ENCODE data around the gene ACOT13. TPM values are rescaled to one million over a fixed set of nuclear protein-coding genes. Genes with fewer than 3 reads are reported as not detected.
"Not testable (repeated sequence)": the region's sequence is repeated elsewhere in the genome, so short reads cannot be mapped to it uniquely, and the experiment has no call there.

ACOT13 gene
- total RNA-seq, 1 experiment from 2014 or later = 48.0 TPM

DNA sequence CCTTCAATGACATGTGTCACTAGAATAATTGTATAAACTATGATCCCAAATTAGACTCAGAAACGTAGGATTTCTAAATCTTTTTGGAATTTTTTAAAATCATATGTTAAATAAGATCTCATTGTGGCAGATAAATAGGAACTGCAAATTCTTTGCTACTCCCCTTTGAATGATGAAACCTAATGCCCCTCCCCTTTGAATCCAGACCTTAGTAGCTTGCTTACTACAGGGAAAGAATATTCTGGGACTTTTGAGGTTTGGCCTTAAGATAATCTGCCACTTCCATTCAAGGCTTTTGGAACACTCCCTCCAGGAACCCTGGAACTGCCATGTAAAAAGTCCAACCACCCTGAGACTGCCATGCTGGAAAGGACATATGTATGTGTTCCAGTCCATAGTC lies 7.3 kb upstream of the ACOT13 start:
- in situ Hi-C loops (cut with HindIII; ENCODE audit: low sequenced_read_pairs) = no loop called here
- no peak for DNase-seq (ENCODE audit: low spot score)

DNA sequence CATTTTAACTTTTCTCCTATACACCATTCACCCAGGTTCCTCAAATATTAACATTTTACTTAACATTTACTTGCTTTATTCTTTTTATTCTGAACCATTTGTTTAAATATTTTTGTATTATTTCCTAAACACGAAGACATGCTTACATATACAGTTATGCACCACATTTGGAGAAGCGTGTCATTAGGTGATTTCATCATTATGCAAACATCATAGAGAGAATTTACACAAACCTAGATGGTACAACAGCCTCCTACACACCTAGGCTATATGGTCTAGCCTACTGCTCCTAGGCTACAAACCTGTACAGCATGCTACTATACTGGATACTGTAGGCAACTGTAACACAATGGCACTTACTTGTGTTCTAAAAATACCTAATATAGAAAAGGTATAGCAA lies 6.8 kb upstream of the ACOT13 start:
- DNase-seq (ENCODE audit: low spot score) = no peak
- in situ Hi-C loops (cut with HindIII; ENCODE audit: low sequenced_read_pairs) = no loop called here

DNA sequence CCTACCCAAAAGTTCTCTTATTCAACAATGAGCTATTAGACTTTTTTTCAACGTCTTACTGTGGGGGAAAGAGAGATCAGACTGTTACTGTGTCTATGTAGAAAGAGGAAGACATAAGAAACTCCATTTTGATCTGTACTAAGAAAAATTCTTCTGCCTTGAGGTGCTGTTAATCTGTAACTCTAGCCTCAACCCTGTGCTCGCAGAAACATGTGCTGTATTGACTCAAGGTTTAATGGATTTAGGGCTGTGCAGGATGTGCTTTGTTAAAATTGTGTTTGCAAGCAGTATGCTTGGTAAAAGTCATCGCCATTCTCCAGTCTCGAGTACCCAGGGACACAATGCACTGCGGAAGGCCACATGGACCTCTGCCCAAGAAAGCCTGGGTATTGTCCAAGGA lies 5.1 kb upstream of the ACOT13 start:
- DNase-seq (ENCODE audit: low spot score) = peak; percentile 30

DNA sequence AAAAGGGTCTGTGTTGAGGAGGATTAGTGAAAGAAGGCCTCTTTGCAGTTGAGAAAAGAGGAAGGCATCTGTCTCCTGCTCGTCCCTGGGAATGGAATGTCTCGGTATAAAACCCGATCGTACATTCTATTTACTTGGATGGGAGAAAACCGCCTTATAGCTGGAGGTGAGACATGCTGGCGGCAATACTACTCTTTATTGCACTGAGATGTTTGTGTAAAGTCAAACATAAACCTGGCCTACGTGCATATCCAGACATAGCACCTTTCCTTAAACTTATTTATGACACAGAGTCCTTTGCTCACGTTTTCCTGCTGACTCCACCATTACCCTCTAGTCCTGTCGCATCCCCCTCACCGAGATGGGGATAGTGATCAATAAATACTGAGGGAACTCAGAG lies 4.6 kb upstream of the ACOT13 start:
- in situ Hi-C loops (cut with HindIII; ENCODE audit: low sequenced_read_pairs) = no loop called here
- no peak for DNase-seq (ENCODE audit: low spot score)

More for the DNA sequence above, 5.1 kb upstream of the ACOT13 start:
- in situ Hi-C loops (cut with HindIII; ENCODE audit: low sequenced_read_pairs) = not testable (repeated sequence)

DNA sequence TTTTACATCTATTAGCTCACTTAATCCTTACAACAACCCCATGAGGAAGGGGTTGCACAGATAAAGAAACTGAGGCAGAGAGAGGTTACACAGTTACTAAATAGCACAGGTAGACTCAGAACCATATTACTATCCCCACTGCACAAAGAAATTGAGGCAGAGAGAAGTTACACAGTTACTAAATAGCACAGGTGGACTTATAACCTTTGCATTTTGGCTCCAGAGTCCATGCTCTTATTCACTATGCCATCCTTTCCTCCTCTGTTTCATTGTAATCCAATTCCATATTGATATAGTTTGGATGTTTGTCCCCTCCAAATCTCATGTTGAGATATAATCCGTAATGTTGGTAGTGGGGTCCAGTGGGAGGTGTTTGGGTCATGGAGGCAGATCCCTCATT lies 3.7 kb upstream of the ACOT13 start:
- in situ Hi-C loops (cut with HindIII; ENCODE audit: low sequenced_read_pairs) = no loop called here
- no peak for DNase-seq (ENCODE audit: low spot score)

DNA sequence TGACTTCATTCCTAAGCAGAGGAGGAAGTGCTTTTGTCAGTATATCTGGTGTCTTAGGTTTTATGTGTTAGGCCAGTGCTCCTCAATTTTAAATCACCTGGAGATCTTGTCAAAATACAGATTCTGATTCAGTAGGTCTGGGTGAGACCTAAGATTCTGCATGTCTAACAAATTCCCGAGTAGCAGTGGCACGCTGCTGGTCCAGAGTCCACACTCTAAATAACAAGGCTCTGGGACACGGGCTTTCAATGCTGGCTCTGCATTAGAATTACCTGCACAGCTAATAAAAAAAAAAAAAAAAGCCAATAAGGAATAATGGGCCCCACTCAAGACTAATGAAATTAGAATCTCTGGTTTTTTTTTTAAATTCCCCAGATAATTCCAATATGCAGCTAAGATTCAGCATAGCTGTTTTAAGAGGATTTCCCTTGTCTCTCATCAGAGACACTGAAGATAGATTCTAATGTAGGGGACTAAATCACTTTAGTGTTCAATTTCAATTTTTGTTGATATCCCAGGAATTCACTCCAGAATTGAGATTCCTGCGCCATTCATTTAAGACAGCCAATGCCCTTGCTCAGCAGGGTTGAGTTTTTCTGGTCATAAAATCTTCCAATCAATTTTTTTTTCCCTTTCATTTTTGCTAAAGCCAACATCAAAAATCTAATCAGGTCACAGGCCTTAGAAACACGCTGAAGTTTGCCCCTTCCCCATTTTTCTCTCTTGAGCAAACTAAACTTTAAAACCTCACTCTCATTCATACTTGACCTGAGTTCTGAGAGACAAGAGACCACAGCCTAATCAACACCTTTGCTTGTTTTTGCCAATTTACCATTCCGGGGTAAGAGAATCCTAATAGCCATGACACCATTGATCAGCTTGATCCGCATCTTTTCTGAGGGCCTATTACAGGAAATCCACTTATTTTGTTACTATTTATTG lies 2.6 kb upstream of the ACOT13 start:
- DNase-seq (ENCODE audit: low spot score) = no peak
- in situ Hi-C loops (cut with HindIII; ENCODE audit: low sequenced_read_pairs) = no loop called here

DNA sequence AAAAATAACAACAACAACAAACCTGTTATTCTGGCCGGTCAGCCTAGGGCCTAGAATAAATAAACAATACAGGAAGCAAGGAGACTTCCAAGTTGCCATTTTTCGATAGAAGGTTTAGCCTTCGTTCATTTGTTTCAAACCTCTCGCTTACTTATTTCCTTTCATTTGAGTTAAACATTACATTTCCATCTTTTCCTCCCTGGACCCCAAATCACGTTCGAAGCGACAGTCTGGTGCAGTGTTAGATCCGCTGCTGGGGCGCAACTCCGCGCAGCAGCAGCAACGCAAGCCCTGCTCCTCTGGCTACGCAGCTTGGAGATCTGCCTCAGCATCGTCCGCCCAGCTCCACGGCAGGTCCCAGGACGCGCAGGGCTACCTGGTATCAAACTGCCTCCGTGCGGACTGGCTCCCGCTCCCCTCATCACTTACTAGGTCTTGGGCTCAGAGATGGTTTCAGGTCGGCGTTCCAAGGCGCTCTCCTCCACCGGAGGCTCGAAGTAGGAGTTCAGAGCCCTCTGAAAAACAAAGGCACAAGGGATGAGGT lies 708 bp upstream of the ACOT13 start:
- DNase-seq (ENCODE audit: low spot score) = peak; percentile 72
- in situ Hi-C loops (cut with HindIII; ENCODE audit: low sequenced_read_pairs) = no loop called here

DNA sequence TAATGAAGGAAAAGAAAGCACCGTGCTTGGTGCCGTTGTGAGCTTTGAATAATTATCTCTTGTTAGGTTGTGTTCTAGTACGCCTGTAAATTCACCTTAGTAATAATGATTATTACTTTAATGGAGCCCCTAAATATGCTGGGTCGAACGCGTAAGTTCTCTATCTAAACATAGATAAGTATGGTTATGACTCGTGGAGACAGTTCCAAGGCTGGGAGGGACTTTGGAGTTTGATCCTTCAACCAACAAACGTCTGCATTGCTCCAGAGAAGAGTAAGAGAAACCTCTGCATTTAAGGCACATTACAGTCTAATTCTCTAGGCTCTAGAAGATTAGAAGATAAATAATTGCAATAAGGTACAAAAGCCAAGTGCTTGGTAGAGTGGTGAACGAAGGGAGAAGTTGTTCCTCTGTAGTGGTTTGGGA lies 514 bp downstream of the ACOT13 start:
- in situ Hi-C loops (cut with HindIII; ENCODE audit: low sequenced_read_pairs) = no loop called here
- peak; percentile 16 for DNase-seq (ENCODE audit: low spot score)

DNA sequence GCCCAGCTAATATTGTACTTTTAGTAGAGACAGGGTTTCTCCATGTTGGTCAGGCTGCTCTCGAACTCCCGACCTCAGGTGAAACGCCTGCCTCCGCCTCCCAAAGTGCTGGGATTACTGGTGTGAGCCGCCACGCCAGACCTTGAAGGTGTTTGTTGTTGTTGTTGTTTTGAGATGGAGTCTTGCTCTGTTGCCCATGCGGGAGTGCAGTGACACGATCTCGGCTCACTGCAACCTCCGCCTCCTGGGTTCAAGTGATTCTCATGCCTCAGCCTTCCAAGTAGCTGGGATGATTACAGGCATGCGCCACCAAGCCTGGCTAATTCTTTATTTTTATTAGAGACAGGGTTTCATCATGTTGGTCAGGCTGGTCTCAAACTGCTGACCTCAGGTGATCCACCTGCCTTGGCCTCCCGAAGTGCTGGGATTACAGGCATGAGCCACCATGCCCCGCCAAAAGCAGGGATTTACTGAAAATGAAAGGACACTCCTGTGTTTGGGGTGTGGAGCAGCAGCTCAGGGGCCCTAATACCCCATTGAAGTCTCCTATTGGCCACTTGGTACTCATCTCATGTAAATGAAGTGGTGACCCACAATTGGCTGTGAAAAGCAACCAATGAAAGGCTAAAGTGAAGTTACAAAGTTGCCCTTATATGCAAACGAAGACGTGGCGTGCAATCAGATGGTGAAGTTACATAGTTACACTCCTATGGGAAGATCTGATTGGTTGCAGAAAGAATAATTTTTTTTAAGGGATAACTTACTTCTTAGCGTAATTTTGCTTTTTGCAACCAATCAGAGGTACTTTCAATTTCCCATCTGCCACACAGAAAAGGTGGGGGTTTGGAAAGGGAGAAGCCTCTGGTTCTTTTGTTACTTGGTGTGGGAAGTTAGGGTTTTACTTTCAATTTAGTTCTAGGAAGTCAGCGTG lies 1.5 kb downstream of the ACOT13 start:
- in situ Hi-C loops (cut with HindIII; ENCODE audit: low sequenced_read_pairs); DNase-seq (ENCODE audit: low spot score): not testable (repeated sequence)

DNA sequence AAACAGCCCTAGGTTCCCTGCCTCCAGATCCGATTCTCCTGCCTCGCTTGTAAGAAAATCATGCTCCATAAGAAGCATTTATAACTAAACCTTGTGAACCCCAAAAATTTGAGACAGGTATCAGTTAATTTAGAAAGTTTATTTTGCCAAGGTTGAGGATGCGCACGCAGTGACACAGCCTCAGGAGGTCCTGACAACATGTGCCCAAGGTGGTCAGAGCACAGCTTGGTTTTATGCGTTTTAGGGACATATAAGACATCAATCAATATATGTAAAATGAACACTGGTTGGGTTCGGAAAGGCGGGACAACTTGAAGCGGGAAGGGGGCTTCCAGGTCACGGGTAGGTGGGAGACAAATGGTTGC lies 2.1 kb downstream of the ACOT13 start:
- in situ Hi-C loops (cut with HindIII; ENCODE audit: low sequenced_read_pairs) = no loop called here
- no peak for DNase-seq (ENCODE audit: low spot score)

DNA sequence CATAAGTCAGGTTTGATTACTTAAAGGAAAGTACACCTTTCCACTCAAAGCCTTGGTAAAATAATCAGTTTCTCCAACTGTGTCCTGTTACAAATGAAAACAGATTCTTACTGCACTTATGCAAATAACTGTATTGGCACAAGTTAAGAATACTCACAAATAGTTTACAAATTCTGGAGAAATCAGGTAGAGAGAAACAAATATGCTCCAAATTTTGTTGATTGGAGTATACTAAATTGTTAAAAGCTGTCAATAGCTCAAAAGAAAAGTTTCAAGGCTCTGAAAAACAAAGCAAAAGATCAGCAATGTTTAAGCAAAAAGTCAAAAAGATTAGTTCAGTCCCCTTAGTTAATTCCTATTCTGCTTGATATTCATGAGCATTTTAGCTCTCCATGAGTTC lies 3.6 kb downstream of the ACOT13 start:
- in situ Hi-C loops (cut with HindIII; ENCODE audit: low sequenced_read_pairs); DNase-seq (ENCODE audit: low spot score): not testable (repeated sequence)

DNA sequence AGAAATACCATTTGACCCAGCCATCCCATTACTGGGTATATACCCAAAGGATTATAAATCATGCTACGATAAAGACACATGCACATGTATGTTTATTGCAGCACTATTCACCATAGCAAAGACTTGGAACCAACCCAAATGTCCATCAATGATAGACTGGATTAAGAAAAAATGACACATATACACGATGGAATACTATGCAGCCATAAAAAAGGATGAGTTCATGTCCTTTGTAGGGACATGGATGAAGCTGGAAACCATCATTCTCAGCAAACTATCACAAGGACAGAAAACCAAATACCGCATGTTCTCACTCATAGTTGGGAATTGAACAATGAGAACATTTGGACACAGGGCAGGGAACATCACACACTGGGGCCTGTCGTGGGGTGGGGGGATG lies 4.2 kb downstream of the ACOT13 start:
- in situ Hi-C loops (cut with HindIII; ENCODE audit: low sequenced_read_pairs) = not testable (repeated sequence)

DNA sequence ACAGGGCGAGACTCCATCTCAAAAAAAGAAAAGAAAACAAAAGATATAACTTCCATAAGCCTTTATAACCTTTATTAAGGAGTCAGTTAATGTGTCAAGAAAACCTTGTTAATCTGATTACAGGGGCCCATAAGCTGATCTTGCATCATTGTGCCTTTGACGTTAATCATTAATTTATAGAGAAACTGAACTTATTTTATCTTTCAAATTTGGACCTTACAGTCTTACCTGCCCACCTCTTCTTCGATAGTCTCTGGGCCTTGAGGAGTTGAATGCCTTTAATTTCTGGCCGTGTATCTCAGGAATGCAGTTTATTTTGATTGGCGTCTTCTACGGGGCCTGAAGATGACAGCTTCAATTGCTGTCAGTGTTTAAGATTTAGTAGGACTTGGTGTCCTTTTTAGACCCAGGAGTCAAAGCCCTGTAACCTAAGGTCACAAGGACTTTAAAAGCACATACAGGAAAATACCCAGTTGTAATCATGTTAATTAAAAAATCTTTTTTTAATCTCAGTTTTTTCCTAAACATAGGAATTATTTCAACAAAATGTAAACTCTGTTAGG lies 5.8 kb downstream of the ACOT13 start:
- no peak for DNase-seq (ENCODE audit: low spot score)
- in situ Hi-C loops (cut with HindIII; ENCODE audit: low sequenced_read_pairs) = no loop called here

More for the DNA sequence above, 4.2 kb downstream of the ACOT13 start:
- not testable (repeated sequence) for DNase-seq (ENCODE audit: low spot score)

DNA sequence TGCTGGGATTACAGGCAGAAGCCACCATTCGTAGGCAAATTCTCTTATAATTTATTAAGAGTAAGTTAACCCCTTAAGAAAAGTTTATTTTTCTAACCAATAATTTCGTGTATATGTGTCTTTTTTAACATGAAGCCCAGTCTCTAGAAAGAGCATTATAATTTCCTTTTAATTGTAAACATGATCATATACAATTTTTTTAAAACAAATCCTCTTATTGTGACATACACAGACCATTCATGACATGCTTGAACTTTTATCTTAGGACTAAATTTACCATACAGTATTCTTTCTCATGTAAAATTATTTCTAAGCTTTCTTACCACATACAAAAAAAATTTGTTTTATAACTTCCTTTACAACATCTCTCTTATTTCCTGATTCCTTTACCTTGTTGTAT lies 6.7 kb downstream of the ACOT13 start:
- in situ Hi-C loops (cut with HindIII; ENCODE audit: low sequenced_read_pairs) = no loop called here
- no peak for DNase-seq (ENCODE audit: low spot score)

DNA sequence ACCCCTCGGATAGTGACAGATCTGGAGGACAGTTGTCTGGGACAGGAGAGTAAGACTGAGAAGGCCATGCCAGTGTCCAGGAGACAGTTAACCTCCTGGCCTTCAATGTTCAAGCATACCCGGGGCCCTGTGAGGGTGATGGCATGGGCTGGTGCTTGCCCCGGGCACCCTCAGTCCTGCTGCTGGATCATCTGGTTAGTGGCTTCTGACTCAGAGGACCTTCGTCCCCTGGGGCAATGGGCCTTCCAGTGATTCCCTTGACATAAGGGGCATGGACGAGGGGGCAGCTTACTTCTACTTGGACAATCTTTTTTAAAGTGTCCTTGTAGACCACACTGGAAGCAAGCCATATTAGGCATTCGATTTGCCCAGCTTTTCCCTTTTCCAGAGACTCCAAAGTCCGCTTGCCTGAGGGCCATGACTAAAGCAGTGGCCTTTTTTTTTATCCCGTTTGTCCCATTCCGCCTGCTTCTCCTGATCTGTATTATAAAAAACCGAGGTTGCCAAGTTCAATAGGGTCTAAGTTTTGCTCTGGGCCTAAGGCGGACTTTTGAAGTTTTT lies 12.0 kb downstream of the ACOT13 start:
- in situ Hi-C loops (cut with HindIII; ENCODE audit: low sequenced_read_pairs); DNase-seq (ENCODE audit: low spot score): not testable (repeated sequence)

DNA sequence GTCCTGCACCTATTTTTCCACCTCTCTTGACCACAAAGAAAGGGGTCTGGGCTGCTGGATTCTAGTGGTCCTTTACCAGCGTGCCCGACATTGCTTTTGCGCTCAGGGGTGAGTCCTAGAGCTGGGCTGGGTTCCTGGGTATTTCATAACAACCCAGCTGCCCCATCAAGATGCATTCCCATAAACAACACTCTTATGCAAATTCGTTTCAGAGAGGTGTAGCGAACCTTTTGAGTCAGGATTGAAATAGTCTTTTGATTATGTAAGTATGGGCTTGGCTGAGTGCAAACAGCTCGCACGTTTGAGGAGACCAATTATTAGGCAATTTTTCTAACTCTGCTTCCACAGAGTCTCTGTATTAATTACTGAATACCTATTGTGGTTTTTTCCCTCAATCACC lies 13.7 kb downstream of the ACOT13 start:
- in situ Hi-C loops (cut with HindIII; ENCODE audit: low sequenced_read_pairs) = no loop called here

DNA sequence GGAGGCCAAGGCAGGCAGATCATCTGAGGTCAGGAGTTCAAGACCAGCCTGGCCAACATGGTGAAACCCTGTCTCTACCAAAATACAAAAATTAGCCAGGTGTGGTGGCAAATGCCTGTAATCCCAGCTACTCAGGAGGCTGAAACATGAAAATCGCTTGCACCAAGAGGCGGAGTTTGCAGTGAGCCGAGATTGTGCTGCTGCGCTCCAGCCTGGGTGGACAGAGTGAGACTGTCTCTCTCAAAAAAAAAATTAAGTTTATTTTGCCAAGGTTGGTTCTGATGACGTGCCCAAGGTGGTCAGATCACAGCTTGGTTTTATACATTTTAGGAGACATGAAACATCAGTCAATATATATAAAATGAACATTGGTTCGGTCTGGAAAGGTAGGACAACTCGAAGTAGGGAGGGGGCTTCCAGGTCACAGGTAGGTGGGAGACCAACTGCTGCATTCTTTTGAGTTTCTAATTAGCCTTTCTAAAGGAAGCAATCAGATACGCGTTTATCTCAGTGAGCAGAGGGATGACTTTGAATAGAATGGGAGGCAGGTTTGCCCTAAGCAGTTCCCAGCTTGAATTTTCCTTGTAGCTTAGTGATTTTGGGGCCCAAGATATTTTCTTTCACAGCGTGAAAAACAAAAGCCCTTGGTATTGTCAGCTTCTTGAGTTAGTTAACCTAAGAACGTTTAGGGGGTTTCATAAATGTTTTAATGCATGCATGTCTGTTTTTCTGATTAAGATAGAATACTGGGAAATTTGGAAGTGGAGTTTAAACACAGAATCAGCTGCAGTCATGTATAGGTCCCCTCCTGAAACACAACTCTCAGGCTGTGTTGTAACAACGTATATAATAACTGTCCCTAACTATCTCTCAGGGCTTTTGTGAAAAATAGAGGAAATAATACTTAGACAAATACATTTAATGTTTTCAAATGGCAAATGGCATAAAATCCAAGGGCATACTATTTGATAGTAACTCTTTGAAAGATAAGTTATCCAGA lies 16.7 kb downstream of the ACOT13 start:
- in situ Hi-C loops (cut with HindIII; ENCODE audit: low sequenced_read_pairs) = no loop called here
- no peak for DNase-seq (ENCODE audit: low spot score)

More for the DNA sequence above, 13.7 kb downstream of the ACOT13 start:
- no peak for DNase-seq (ENCODE audit: low spot score)

DNA sequence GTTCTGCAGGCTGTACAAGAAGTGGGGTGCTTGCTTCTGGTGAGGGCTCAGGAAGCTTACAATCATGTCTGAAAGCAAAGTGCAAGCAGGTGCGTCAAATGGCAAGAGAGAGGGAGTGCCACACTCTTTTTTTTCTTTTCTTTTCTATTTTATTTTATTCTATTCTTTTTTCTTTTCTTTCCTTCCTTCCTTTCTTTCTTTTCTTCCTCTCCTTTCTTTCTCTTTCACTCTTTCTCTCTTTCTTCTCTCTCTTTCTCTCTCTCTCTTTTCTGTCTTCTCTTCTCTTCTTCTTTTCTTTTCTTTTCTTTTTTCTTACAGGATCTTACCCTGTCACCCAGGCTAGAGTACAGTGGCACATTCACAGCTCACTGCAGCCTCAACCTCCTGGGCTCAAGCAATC lies 19.5 kb downstream of the ACOT13 start:
- DNase-seq (ENCODE audit: low spot score) = no peak
- in situ Hi-C loops (cut with HindIII; ENCODE audit: low sequenced_read_pairs) = no loop called here
